Panc1 (cell line): ENCODE measurements around the gene TTC27. TPM values are rescaled to one million over a fixed set of nuclear protein-coding genes. Genes with fewer than 3 reads are reported as not detected.

Experiments
- ATAC-seq: fragments of 200-7000 bp; cut with Tn5 transposase; 2 replicates; pipeline ENCODE4 v1.9.1; 2020; ENCODE audit warnings: mild to moderate bottlenecking, moderate library complexity
- BruUV-seq: library from RNA; stranded (reverse); fragments of 400-500 nt; replicated peaks from 2 replicates; lab custom pipeline; 2021; lab: Mats Ljungman, UMichigan
- CTCF ChIA-PET: fragments of 300-600 bp; sonication (Branson Sonifier 250); formaldehyde crosslinking; loops from one replicate; lab custom pipeline; 2022; ENCODE audit warnings: antibody characterized with exemption; lab: Charles Lee
- POLR2A ChIA-PET: fragments of 300-600 bp; sonication (Branson Sonifier 250); formaldehyde crosslinking; loops from one replicate; lab custom pipeline; 2022; ENCODE audit warnings: antibody characterized with exemption; lab: Charles Lee
- DNase-seq: peaks from one replicate; pipeline ENCODE4 v3.0.0-alpha.2; 2010; ENCODE audit warnings: low read depth, low spot score
- H3K27ac ChIP-seq: 2 replicates; pipeline ENCODE4 v1.5.1; 2011; ENCODE audit warnings: mild to moderate bottlenecking, low read length, inconsistent platforms
- H3K27me3 ChIP-seq: fragments of 200-500 bp; sonication (Bioruptor generic); 2 replicates; pipeline ENCODE4 v1.6.0; 2014; ENCODE audit warnings: low read length, inconsistent platforms; ENCODE audit not compliant: control insufficient read depth, insufficient read depth
- H3K36me3 ChIP-seq: fragments of 200-500 bp; sonication (Bioruptor generic); 2 replicates; pipeline ENCODE4 v1.5.1; 2014; ENCODE audit warnings: inconsistent platforms, mild to moderate bottlenecking, low read length, moderate library complexity; ENCODE audit not compliant: control insufficient read depth, insufficient read depth
- H3K4me1 ChIP-seq: 2 replicates; pipeline ENCODE4 v1.5.1; 2011; ENCODE audit warnings: inconsistent platforms, mild to moderate bottlenecking, low read length, moderate library complexity; ENCODE audit not compliant: control insufficient read depth, insufficient read depth
- H3K4me3 ChIP-seq, 2 experiments: 2 replicates each; pipeline ENCODE4 v1.5.1; 2011 to 2012; ENCODE audit warnings: low read depth in 2 of 2, low read length in 2 of 2, mild to moderate bottlenecking in 2 of 2, inconsistent platforms in 1 of 2, moderate library complexity in 1 of 2
- H3K9me3 ChIP-seq: fragments of 200-500 bp; sonication (Bioruptor generic); 2 replicates; pipeline ENCODE4 v1.5.1; 2014; ENCODE audit warnings: low read depth, mild to moderate bottlenecking, inconsistent platforms, low read length, moderate library complexity; ENCODE audit not compliant: control insufficient read depth, insufficient read depth
- CTCF ChIP-seq: fragments of 450-650 bp; IDR thresholded peaks from 2 replicates; pipeline ENCODE4 v1.5.1; 2017; ENCODE audit warnings: mild to moderate bottlenecking
- POLR2AphosphoS5 ChIP-seq: IDR thresholded peaks from 2 replicates; pipeline ENCODE4 v1.6.1; 2012; ENCODE audit warnings: mild to moderate bottlenecking, low read depth, low read length, moderate library complexity
- REST ChIP-seq, 2 experiments: IDR thresholded peaks; 2 replicates each; pipeline ENCODE4 v1.6.1; 2011 to 2012; ENCODE audit warnings: low read depth in 2 of 2, control low read depth in 1 of 2, low read length in 1 of 2, mild to moderate bottlenecking in 1 of 2, moderate library complexity in 1 of 2; ENCODE audit not compliant: insufficient read depth in 1 of 2
- SIN3A ChIP-seq: IDR thresholded peaks from 2 replicates; pipeline ENCODE4 v1.6.1; 2012; ENCODE audit warnings: low read depth, mild to moderate bottlenecking, low read length, moderate library complexity, borderline replicate concordance; ENCODE audit not compliant: insufficient read depth
- TCF7L2 ChIP-seq: IDR thresholded peaks from 2 replicates; pipeline ENCODE4 v1.6.1; 2011; ENCODE audit warnings: mild to moderate bottlenecking, low read depth, low read length, inconsistent platforms
- in situ Hi-C: cut with HindIII; loops from 2 replicates; pipeline ENCODE4 v1.10.0; 2016; ENCODE audit warnings: low sequenced_read_pairs, low pct_unique_long_range_greater_than_20kb
- intact Hi-C: fragments of 100-400 bp; cut with micrococcal nuclease; formaldehyde crosslinking; loops from one replicate; pipeline ENCODE4 v1.10.0; 2022; ENCODE audit not compliant: unreplicated experiment
- total RNA-seq: library from RNA; stranded (reverse); gene quantifications from one replicate; pipeline ENCODE4 v1.2.1, GENCODE V29; 2021; ENCODE audit not compliant: unreplicated experiment

The TTC27 gene
- total RNA-seq, 1 experiment from 2014 or later, result 24.7 TPM

- DNase-seq (no peak), ATAC-seq (no peak)
- no peak overlapping the region for H3K4me3 ChIP-seq
- H3K36me3 ChIP-seq, result no peaks in the 10 kb centered on the region
- POLR2A ChIA-PET, result no interaction called here
- CTCF ChIA-PET, result interaction anchor here (0.5 kb wide), 1 partner anchor 76 kb away, joined by 5 read pairs; no protein-coding TSS in a partner anchor
- H3K27me3 ChIP-seq, result no peaks in the 10 kb centered on the region
- no TSS peak for BruUV-seq
- no peaks in the 10 kb centered on the region for H3K4me1 ChIP-seq
- H3K9me3 ChIP-seq, result no peaks in the 10 kb centered on the region
- intact Hi-C loops (no loop called here), in situ Hi-C loops (no loop called here)
- TF ChIP-seq SIN3A (no peak), REST (IDR thresholded peaks at IDR 0.05; ENCODE audit: insufficient read depth in 1 of 2, low read depth in 2 of 2, low read length in 1 of 2) (no peak), CTCF (no peak), POLR2AphosphoS5 (no peak), TCF7L2 (no peak)
- no peak overlapping the region for H3K27ac ChIP-seq
Measured at GRCh38 chr2:32739664-32740063, 111.8 kb downstream of the TTC27 start.

- in situ Hi-C loops, result no loop called here
- POLR2A ChIA-PET, result no interaction called here
- TF ChIP-seq SIN3A (no peak), POLR2AphosphoS5 (no peak), CTCF (no peak), TCF7L2 (no peak), REST (IDR thresholded peaks at IDR 0.05; ENCODE audit: insufficient read depth in 1 of 2, low read depth in 2 of 2, low read length in 1 of 2) (no peak)
- no peak for DNase-seq
- CTCF ChIA-PET, result no interaction called here
- no TSS peak for BruUV-seq
- no peak overlapping the region for H3K4me3 ChIP-seq
- no peaks in the 10 kb centered on the region for H3K4me1 ChIP-seq
- intact Hi-C loops, result no loop called here
- no peak overlapping the region for H3K27ac ChIP-seq
- no peaks in the 10 kb centered on the region for H3K27me3 ChIP-seq
- no peak for ATAC-seq
- H3K36me3 ChIP-seq, result no peaks in the 10 kb centered on the region
- H3K9me3 ChIP-seq, result no peaks in the 10 kb centered on the region
Measured at GRCh38 chr2:32741575-32741974, 113.7 kb downstream of the TTC27 start.
